B cell (primary cell): ENCODE measurements around the gene UNCX. TPM values are rescaled to one million over a fixed set of nuclear protein-coding genes. Genes with fewer than 3 reads are reported as not detected.

ENCODE experiments used
- ATAC-seq: fragments of 200-7000 bp; cut with Tn5 transposase; one replicate; pipeline ENCODE4 v1.10.0; 2021; ENCODE audit warnings: low read depth, mild to moderate bottlenecking, moderate number of reproducible peaks, moderate library complexity
- CTCF ChIA-PET: fragments of 350-600 bp; sonication (Branson Sonifier 250); formaldehyde crosslinking; loops from one replicate; lab custom pipeline; 2021; ENCODE audit warnings: antibody characterized with exemption, inconsistent platforms; lab: Charles Lee
- POLR2A ChIA-PET: fragments of 350-600 bp; sonication (Branson Sonifier 250); formaldehyde crosslinking; loops from one replicate; lab custom pipeline; 2021; ENCODE audit warnings: antibody characterized with exemption; lab: Charles Lee
- DNase-seq: peaks from one replicate; pipeline ENCODE4 v3.0.0; 2013
- H2AFZ ChIP-seq: 2 replicates; pipeline ENCODE4 v1.6.1; 2012; ENCODE audit warnings: mild to moderate bottlenecking, low read depth, low read length; ENCODE audit not compliant: insufficient read depth, poor library complexity, severe bottlenecking
- H3K27ac ChIP-seq, 2 donors: 1 replicate in 1 of 2; 2 replicates in 1 of 2; pipeline ENCODE4 v1.5.1; 2012 to 2013; ENCODE audit warnings: low read length in 2 of 2, mild to moderate bottlenecking in 2 of 2, moderate library complexity in 1 of 2
- H3K27me3 ChIP-seq, 4 experiments: fragments of 200-600 bp in 1 of 4; sonication (generic) in 1 of 4; replicated peaks in 1 of 4; 1 replicate in 2 of 4; 2 replicates in 2 of 4; pipeline versions ENCODE4 v1.6.1 to v1.7.0; 2013 to 2016; ENCODE audit warnings: low read length in 3 of 4, mild to moderate bottlenecking in 2 of 4, mixed read lengths in 1 of 4, moderate library complexity in 1 of 4; ENCODE audit not compliant: insufficient read depth in 4 of 4, control insufficient read depth in 3 of 4; ENCODE audit errors: control extremely low read depth in 1 of 4
- H3K36me3 ChIP-seq, 2 experiments: replicated peaks in 1 of 2; 1 replicate in 1 of 2; 2 replicates in 1 of 2; pipeline versions ENCODE4 v1.6.1 to v1.7.1; 2013; ENCODE audit warnings: low read length in 1 of 2; ENCODE audit not compliant: insufficient read depth in 2 of 2, control insufficient read depth in 1 of 2; ENCODE audit errors: control extremely low read depth in 1 of 2, extremely low read depth in 1 of 2
- H3K4me1 ChIP-seq, 2 donors: fragments of 200-600 bp in 1 of 2; sonication (generic) in 1 of 2; 1 replicate in 1 of 2; 2 replicates in 1 of 2; pipeline versions ENCODE4 v1.5.1 to v1.6.1; 2013 to 2017; ENCODE audit warnings: low read length in 2 of 2; ENCODE audit not compliant: control insufficient read depth in 2 of 2, insufficient read depth in 2 of 2
- H3K4me2 ChIP-seq: replicated peaks from 2 replicates; pipeline ENCODE3; 2012; ENCODE audit warnings: mild to moderate bottlenecking, low read depth, low read length; ENCODE audit not compliant: poor library complexity, severe bottlenecking
- H3K4me3 ChIP-seq, 5 experiments: fragments of 200-600 bp in 1 of 5; sonication (generic) in 1 of 5; 1 replicate in 3 of 5; 2 replicates in 2 of 5; pipeline versions ENCODE4 v1.5.1 to v1.7.0; 2011 to 2016; ENCODE audit warnings: low read length in 4 of 5, mild to moderate bottlenecking in 4 of 5, low read depth in 2 of 5, control low read depth in 1 of 5, moderate library complexity in 1 of 5; ENCODE audit not compliant: insufficient read depth in 1 of 5; ENCODE audit errors: control extremely low read depth in 1 of 5, extremely low read depth in 1 of 5
- H3K79me2 ChIP-seq: fragments of 200-600 bp; sonication (generic); one replicate; pipeline ENCODE4 v1.6.0; 2016; ENCODE audit warnings: low read length; ENCODE audit not compliant: control insufficient read depth, insufficient read depth
- H3K9ac ChIP-seq: fragments of 200-600 bp; sonication (generic); 2 replicates; pipeline ENCODE4 v1.6.1; 2017; ENCODE audit warnings: mild to moderate bottlenecking, low read length, moderate library complexity
- H3K9me3 ChIP-seq, 3 donors: one replicate each; pipeline versions ENCODE4 v1.6.1 to v1.7.1; 2013; ENCODE audit warnings: low read length in 2 of 3; ENCODE audit not compliant: control insufficient read depth in 2 of 3, insufficient read depth in 1 of 3; ENCODE audit errors: control extremely low read depth in 1 of 3
- H4K20me1 ChIP-seq: 2 replicates; pipeline ENCODE4 v1.6.0; 2012; ENCODE audit warnings: mild to moderate bottlenecking, low read length; ENCODE audit not compliant: insufficient read depth, control insufficient read depth, poor library complexity, severe bottlenecking
- H3K27ac Mint-ChIP-seq: one replicate; pipeline ENCODE4 v1.8.0; 2021; ENCODE audit warnings: mixed read lengths
- H3K27me3 Mint-ChIP-seq: one replicate; pipeline ENCODE4 v1.8.0; 2021; ENCODE audit warnings: mixed read lengths
- H3K4me1 Mint-ChIP-seq: one replicate; pipeline ENCODE4 v1.8.0; 2021; ENCODE audit warnings: mixed read lengths
- H3K4me3 Mint-ChIP-seq: one replicate; pipeline ENCODE4 v1.8.0; 2021; ENCODE audit warnings: mixed read lengths
- H3K9me3 Mint-ChIP-seq: one replicate; pipeline ENCODE4 v1.8.0; 2022; ENCODE audit warnings: mixed read lengths; ENCODE audit not compliant: insufficient read depth
- CTCF ChIP-seq: fragments of 200-600 bp; IDR thresholded peaks from one replicate; pipeline ENCODE4 v1.8.0; 2022; ENCODE audit warnings: antibody characterized with exemption, mild to moderate bottlenecking
- EZH2 ChIP-seq: IDR thresholded peaks from 2 replicates; pipeline ENCODE4 v1.6.1; 2012; ENCODE audit warnings: borderline replicate concordance, low read depth, mild to moderate bottlenecking, moderate library complexity, low read length; ENCODE audit not compliant: insufficient read depth, poor library complexity, severe bottlenecking
- WGBS: methylation state at CpG from one replicate; pipeline ENCODE4 v1.1.5; 2013; ENCODE audit warnings: missing lambda C conversion rate; ENCODE audit not compliant: insufficient coverage; 5-methylcytosine and 5-hydroxymethylcytosine counted together
- intact Hi-C: fragments of 100-400 bp; cut with micrococcal nuclease; formaldehyde crosslinking; loops from one replicate; pipeline ENCODE4 v1.10.0; 2022
- polyA plus RNA-seq: library from polyadenylated mRNA; depleted of rRNA; stranded (reverse); fragments of >200 nt; gene quantifications from 2 replicates; pipeline ENCODE4 v1.2.3, GENCODE V29; 2012
- total RNA-seq, 2 donors: library from RNA; stranded (reverse); fragments of 120-200 nt in 1 of 2; gene quantifications; 1 replicate in 1 of 2; 2 replicates in 1 of 2; pipeline versions ENCODE4 v1.2.3 to v1.2.4, GENCODE V29; 2013 to 2022

UNCX gene
- total and polyA plus RNA-seq, 2 donors (not counting 1 experiment from before 2014, with no cell fraction given) = not detected

GRCh38 chr7:1284743-1285458, 52.2 kb downstream of the UNCX start:
- Mint-ChIP-seq H3K9me3 (no peaks in the 10 kb centered on the region), H3K4me3 (no peak overlapping the region), H3K27ac (no peak overlapping the region), H3K27me3 (peaks cover 4% of the 10 kb centered on the region), H3K4me1 (peaks cover 3% of the 10 kb centered on the region)
- TF ChIP-seq CTCF (no peak), EZH2 (no peak)
- Histone ChIP-seq H3K9me3 (peaks cover 0 to 12% (median 0%) of the 10 kb centered on the region in 3 donors), H3K79me2 (no peaks in the 10 kb centered on the region), H3K4me1 (no peaks in the 10 kb centered on the region), H3K4me2 (no peak overlapping the region), H3K9ac (no peak overlapping the region), H3K27ac (no peak overlapping the region), H3K4me3 (no peak overlapping the region), H3K27me3 (peaks cover 0 to 4% (median 0%) of the 10 kb centered on the region in 4 experiments), H2AFZ (no peak overlapping the region), H3K36me3 (no peaks in the 10 kb centered on the region), H4K20me1 (no peaks in the 10 kb centered on the region)
- ChIA-PET CTCF (no interaction called here), POLR2A (interaction anchor here (0.5 kb wide), 1 partner anchor 16 kb away, joined by 3 read pairs; no protein-coding TSS in a partner anchor)
- WGBS = 87% methylated on average over 18 of the region's 20 CpGs
- intact Hi-C loops = no loop called here
- ATAC-seq (no peak), DNase-seq (no peak)

GRCh38 chr7:1285556-1286301, 53.1 kb downstream of the UNCX start:
- DNase-seq = no peak
- 92% methylated on average over 31 of the region's 39 CpGs for WGBS
- ChIA-PET POLR2A (interaction anchor here (0.5 kb wide), 1 partner anchor 17 kb away, joined by 3 read pairs; no protein-coding TSS in a partner anchor), CTCF (no interaction called here)
- Mint-ChIP-seq H3K4me1 (peaks cover 6% of the 10 kb centered on the region), H3K27ac (no peak overlapping the region), H3K9me3 (no peaks in the 10 kb centered on the region), H3K4me3 (no peak overlapping the region), H3K27me3 (peaks cover 8% of the 10 kb centered on the region)
- TF ChIP-seq CTCF = no peak
- no peak for TF ChIP-seq EZH2
- Histone ChIP-seq H3K27ac (no peak overlapping the region), H3K9ac (no peak overlapping the region), H3K4me2 (no peak overlapping the region), H3K4me1 (peaks cover 5 to 8% of the 10 kb centered on the region in 2 donors), H4K20me1 (no peaks in the 10 kb centered on the region), H3K36me3 (no peaks in the 10 kb centered on the region), H3K27me3 (peaks cover 0 to 12% (median 3%) of the 10 kb centered on the region in 4 experiments), H2AFZ (no peak overlapping the region), H3K9me3 (peaks cover 0 to 12% (median 0%) of the 10 kb centered on the region in 3 donors), H3K4me3 (no peak overlapping the region), H3K79me2 (no peaks in the 10 kb centered on the region)
- no peak for ATAC-seq
- intact Hi-C loops = no loop called here
